GM12874 (cell line): ENCODE measurements around the gene CCDC85C.

Experiments
- TF ChIP-seq, protein P1 (sequence below): IDR thresholded peaks from 2 replicates; pipeline ENCODE4 v1.5.1; 2011; ENCODE audit warnings: low read depth, mild to moderate bottlenecking, control low read depth, low read length, moderate library complexity; ENCODE audit not compliant: insufficient read depth

CCDC85C gene

DNA sequence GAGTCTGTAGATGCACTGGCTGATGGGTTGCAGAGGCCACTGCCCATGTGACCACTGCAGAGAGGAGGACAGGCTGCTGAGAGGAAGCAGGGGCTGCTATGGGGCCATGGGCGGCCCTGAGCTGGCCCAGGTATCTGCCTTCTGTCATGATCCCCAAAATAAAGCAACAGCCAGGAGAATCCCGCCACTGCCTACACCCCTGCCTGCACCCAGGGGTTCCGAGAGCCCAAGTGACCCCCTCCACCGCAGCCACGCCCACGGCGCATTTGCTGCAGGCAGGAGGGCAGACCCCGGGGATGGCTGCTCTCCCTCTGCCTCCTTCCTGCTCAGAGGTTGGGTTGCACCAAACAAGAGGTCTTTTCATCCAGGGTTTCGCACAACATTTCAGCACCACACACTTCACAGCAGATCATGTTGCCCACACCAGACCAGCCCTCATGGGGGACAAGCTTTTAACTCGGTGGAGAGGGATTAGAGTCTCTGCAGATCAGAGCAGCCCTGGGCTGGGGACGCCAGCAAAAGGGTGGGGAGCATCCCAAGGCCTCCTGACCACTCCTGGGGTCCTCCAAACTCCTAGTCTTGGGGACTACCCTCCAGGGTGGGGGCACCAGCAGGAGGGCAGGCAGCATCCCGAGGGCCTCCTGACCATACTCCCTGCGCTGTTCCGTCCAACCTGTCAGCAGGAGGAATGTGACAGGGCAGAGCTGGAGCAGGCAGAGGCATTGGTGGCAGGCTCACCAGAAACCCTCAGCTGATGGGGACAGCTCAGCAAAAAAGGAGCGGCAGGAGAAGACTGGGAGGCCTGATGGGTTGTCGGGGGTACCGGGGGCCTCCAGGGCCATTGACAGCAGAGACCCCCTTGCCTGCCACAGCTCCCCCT is 14.1 kb downstream of the CCDC85C start:
- TF ChIP-seq, protein P1, sequence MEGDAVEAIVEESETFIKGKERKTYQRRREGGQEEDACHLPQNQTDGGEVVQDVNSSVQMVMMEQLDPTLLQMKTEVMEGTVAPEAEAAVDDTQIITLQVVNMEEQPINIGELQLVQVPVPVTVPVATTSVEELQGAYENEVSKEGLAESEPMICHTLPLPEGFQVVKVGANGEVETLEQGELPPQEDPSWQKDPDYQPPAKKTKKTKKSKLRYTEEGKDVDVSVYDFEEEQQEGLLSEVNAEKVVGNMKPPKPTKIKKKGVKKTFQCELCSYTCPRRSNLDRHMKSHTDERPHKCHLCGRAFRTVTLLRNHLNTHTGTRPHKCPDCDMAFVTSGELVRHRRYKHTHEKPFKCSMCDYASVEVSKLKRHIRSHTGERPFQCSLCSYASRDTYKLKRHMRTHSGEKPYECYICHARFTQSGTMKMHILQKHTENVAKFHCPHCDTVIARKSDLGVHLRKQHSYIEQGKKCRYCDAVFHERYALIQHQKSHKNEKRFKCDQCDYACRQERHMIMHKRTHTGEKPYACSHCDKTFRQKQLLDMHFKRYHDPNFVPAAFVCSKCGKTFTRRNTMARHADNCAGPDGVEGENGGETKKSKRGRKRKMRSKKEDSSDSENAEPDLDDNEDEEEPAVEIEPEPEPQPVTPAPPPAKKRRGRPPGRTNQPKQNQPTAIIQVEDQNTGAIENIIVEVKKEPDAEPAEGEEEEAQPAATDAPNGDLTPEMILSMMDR = no peak

DNA sequence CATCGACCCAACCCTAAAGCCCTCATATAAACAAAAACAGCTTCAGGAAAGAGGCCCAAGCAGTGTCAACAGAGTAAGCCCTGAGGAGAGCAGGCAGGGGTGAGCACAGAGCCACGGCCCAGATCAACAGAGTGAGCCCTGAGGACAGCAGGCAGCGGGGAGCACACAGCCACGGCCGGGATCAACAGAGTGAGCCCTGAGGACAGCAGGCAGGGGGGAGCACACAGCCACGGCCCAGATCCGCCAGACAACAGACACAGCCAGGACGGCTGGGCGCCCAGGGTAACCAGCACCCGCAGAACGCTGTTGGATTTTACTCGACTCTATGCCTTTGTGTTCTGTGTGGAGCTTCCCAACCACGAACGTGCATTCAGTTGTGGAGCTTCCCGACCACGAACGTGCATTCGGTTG is 15.0 kb downstream of the CCDC85C start:
- TF ChIP-seq, protein P1 = no peak

DNA sequence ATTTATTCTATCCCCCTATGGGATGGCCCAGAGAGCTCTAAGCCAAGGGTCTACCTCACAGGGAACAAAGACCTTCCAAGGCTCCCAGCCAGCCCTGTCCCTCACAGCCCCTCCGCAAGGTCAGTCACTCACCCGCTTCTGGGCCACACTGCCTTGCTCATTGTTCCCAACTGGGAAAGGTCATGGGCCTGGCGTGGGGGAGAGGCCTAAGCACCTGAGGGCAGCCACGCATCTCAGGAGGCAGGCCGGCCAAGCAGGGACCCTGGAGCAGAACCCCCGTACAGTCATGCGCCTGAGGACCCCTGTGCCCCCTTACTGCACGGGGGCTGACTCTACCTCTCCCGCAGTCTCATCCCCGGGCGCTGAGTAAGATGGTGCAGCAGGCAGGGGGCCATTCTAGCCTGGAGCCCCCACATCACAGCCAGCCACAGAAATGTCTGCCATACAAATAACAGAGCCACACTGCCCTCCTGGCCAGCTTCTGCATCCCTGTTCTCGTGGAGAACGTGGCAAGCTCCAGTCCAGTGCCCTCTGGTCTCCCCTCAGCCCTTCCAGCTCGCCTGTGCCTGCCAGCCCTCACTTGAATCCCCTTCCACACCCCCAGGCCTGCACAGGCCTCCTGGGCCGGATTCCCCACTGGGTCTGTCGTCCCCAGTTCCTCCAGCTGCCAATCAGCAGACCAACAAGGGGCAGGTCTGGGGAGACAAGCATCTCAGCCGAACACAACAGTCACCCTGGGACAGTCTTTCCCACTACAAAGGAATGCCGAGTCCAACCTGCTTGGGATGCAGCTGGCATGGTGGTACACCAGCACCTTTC is 16.3 kb downstream of the CCDC85C start:
- TF ChIP-seq, protein P1 = no peak

DNA sequence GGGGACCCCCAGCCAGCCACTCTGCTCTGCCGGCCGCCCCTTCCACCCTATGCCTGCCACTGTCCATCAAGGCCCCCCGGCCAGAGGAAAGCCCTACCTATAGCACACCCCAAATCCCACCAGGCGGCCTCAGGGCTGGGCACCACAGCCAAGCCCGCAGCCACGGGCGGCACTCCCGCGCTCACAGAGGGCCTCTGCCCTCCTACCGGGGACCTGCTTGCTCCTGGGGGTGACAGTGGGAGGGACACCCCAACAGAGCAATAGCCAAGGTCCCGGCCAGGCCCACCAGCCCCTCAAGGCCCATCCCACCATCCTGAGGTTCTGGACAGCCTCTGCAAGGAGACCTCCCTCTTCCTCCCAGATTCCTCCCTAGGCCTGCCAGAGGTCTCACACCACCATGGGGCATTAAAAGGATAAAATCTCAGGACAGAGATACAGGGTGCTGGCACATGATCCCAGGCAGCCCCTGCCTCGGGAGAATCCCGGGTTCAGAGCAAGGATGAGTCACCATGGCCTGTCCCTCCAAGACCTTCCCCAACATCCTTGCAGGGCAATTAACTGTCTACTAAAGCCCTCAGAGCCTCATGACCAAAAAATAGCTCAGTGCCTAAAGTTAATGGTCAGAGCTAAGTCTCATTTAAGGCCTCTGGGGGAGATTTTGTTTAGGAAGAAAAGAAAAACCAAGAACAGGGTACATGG is 17.1 kb downstream of the CCDC85C start:
- TF ChIP-seq, protein P1 = no peak

DNA sequence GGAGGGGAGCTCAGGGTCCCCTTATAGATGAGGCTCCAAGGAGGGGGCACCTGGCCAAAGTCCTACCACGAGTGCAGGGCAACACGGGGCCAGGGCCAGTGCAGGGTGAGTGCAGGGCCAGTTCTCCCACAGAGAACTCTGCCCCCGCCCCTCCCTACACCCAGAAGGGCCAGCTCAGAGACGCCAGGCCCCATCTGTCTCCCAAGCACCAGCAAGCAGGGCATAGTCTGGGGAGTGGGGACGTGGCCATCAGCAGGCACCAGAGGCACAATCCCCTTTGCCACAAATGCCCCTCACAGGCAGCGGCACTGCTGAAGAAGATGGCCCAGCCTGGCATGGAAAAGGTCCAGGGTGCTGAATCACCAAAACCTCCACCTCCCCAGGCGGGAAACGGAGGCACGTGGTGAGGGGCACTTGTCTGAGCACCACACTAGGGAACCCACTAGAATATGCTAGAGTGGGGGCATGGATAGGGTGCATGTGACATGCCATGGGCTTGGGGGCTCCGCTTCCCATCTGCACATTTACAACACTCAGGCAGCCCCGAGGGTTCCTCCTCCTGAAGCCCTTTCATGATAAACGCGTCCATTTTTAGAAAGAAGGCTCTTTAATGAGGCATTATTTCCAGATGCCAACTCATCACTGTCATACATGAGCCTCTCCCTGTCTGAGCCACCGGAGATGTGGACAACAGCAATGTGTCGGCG is 17.8 kb downstream of the CCDC85C start:
- TF ChIP-seq, protein P1 = no peak

DNA sequence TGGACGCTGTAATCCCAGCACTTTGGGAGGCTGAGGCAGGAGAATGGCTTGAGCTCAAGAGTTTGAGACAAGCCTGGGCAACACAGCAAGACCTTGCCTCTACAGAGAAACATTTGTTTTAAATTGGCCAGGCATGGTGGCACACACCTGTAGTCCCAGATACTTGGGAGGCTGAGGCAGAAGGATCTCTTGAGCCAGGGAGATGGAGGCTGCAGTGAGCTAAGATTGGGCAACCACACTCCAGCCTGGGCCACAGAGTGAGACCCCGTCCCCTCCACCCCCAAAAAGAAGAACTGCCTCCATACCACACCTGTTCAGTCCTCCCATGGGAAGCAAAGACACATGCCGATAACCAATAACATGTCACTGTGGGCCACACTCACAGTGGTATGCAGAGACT is 19.2 kb downstream of the CCDC85C start:
- TF ChIP-seq, protein P1 = no peak
